ENCODE data around the gene HECW1. TPM values are rescaled to one million over a fixed set of nuclear protein-coding genes. Genes with fewer than 3 reads are reported as not detected.
"Not testable (repeated sequence)": the region's sequence is repeated elsewhere in the genome, so short reads cannot be mapped to it uniquely, and the experiment has no call there.

The HECW1 gene
- total RNA-seq, 1 donor from 2014 or later: not detected

- DNase-seq (ENCODE audit: low read depth, low spot score): no peak
Observed at GRCh38 chr7:43112941-43113621, 634 bp downstream of the HECW1 start.

GRCh38 chr7:43113622-43114457 is 1.4 kb downstream of the HECW1 start:
- DNase-seq (ENCODE audit: low read depth, low spot score): no peak

DNA sequence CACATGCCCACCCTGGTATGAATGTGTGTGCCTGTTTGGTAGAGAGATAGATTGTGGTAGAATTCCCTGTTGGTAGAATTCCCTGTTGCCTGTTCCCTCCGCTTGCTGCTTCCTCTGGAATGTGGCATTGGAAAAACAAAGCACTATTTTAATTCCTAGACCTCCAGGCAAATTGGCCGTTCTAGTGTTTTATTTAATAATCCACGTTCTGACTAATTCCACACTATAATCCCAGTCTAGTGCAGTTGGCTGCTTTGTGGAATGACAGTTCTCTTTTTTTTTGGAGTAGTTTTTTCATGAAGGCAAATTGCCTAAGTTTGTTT is 2.0 kb downstream of the HECW1 start:
- DNase-seq (ENCODE audit: low read depth, low spot score): no peak

- no peak for DNase-seq (ENCODE audit: low read depth, low spot score)
Observed at GRCh38 chr7:43116451-43116850, 4.0 kb downstream of the HECW1 start.

- DNase-seq (ENCODE audit: low read depth, low spot score): no peak
Observed at GRCh38 chr7:43117095-43117494, 4.6 kb downstream of the HECW1 start.

- no peak for DNase-seq (ENCODE audit: low read depth, low spot score)
Observed at GRCh38 chr7:43117861-43118260, 5.4 kb downstream of the HECW1 start.

DNA sequence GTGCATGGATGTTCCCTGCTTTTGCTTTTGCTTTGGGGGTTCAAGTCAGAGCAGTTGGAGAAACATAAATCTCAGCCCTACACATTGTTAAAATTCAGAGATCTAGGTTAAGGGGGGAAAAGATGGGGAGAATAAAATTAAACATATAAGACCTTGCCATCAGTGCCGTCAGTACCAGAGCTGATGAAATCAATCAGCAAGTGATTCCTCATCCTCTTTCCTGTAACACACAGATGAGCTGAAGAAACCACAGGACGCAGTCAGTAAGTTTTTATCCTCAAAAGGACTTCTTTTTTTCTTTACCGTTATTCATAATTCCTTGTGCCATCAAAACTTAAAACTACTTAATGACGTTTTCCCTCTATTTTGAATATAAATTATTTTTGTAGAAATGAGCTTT is 5.9 kb downstream of the HECW1 start:
- no peak for DNase-seq (ENCODE audit: low read depth, low spot score)

DNA sequence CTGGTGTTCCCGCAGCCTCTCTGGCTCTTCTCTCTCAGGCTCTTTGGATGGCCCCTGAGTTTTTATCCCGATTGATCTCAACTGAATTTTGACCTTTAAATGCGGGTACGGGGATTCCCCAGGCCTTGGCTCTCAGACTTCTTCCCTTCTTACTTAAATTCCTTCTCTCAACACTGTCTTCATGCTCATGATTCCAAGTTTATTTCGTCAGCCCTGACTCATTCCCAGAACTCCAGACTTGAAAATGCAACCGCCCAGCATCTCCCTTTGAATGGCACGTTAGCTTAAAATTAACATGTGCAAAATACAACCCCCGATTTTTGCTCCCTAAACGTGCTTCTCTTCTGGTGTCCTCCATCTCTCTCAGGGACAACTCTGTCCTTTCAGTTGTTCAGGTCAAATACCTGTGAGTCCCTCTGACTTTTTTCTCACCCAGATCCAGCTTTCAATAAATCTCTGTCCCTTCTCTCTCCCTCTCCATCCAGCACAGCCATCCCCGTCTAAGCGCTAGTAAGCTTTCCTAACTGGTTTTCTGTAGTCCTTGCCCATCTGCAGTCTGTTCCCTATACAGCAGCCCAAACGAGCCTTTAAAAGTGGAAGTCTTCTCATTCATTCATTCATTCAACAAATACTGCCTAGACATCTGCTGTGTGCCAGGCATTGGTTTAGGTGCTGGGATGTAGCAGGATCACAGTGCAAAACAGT is 7.1 kb downstream of the HECW1 start:
- no peak for DNase-seq (ENCODE audit: low read depth, low spot score)

DNA sequence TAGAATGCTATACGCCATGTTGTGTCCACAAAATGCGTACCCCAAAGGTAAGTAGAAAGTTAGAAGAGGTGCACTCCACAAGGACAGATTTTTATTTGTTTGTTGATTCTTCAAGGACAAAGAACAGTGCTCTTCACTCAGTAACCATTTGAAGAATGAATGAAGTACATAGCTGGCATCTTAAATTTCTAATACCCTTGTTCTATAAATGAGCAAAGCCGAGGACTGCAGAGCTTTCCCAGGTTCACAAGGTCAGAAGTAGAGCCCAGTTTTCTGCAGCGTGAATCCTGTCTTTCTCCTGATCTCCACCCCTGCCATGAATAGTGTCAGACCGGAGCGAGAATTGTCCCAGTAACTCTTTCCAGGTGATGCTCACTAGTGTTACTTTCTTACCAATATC is 9.5 kb downstream of the HECW1 start:
- DNase-seq (ENCODE audit: low read depth, low spot score): no peak

- no peak for DNase-seq (ENCODE audit: low read depth, low spot score)
Observed at GRCh38 chr7:43123457-43123856, 11.0 kb downstream of the HECW1 start.

DNA sequence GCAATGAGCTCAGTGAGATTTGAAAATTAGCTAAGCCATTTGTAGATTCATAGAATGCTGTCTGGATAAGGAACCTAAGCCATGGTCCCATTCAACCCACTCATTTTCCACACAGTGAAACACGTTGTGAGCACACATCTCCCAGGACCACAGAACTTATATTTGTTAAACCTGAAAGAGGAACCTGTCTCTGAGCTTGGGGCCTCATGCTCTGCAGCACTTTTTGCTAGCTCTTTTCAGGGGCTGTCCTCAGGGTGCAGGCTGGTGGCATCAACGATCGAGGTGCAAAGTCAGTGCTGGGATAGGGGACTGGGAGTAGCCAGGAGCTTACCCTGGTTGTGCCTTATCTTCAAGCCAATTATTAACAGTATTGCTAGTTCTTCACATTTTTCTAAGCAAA is 11.9 kb downstream of the HECW1 start:
- no peak for DNase-seq (ENCODE audit: low read depth, low spot score)

DNA sequence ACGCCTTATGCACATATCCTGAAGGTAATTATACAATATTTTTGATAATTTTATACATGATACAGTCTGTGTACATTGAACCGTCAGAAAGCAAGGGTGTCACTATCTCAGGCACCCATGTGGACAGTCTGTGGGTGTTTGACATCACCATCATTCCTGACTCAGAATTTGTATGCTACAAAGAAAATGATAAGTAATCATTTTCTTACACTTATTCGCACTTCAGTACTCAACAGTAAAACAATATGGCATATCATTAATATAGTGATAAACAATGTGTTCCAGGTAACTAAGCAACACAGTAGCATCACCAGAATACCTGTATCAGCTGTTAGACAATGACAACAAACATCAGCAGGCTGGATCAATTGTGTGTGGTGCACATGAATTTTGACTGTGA is 17.9 kb downstream of the HECW1 start:
- no peak for DNase-seq (ENCODE audit: low read depth, low spot score)

- DNase-seq (ENCODE audit: low read depth, low spot score): no peak
Observed at GRCh38 chr7:43135129-43135528, 22.7 kb downstream of the HECW1 start.

- no peak for DNase-seq (ENCODE audit: low read depth, low spot score)
Observed at GRCh38 chr7:43136064-43136463, 23.6 kb downstream of the HECW1 start.

DNA sequence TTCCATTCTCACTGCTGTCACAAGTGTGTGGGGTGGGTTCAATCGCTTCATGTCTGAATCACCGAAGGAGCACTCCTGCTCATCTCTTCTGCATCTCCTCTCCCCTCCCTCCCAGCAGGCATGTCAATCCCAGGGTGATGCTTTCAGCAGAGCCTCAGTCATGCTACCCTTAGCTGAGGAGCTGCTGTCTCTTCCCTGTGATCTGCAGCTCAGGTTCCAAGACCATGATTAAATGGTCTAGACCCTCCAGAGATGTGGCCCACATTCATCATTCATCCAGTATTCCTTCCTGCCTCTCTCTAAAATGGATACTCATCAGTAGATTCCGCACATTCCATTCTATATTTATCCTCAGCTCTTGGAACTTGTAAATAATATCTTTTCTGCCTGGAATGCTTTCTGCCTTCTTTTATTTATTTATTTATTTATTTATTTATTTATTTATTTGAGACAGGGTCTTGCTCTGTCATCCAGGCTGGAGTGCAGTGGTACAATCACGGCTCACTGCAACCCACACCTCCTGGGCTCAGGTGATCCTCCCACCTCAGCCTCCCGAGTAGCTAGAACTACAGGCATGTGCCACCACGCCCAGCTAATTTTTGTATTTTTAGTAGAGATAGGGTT is 24.8 kb downstream of the HECW1 start:
- DNase-seq (ENCODE audit: low read depth, low spot score): not testable (repeated sequence)

GRCh38 chr7:43137811-43138210 is 25.4 kb downstream of the HECW1 start:
- no peak for DNase-seq (ENCODE audit: low read depth, low spot score)

DNA sequence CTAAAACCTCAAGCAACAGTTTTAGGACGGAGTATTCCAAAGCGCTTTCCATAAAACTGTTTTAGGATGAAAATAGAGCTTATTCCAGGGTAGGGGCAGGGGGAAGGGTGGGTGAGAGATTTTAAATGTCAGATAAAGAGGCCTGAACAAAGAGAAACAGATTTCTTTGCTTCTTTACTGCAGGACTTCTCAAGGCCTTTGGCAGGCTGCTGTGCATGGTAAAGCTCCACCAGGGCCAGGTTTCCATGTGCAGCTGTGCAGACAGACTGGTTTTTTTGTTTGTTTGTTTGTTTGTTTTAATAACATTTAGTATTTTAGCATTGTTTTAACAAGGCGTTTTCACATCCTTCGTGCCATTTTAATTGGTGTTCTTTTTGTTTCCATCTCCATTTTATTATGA is 26.3 kb downstream of the HECW1 start:
- DNase-seq (ENCODE audit: low read depth, low spot score): no peak

- DNase-seq (ENCODE audit: low read depth, low spot score): no peak
Observed at GRCh38 chr7:43139137-43139536, 26.7 kb downstream of the HECW1 start.

DNA sequence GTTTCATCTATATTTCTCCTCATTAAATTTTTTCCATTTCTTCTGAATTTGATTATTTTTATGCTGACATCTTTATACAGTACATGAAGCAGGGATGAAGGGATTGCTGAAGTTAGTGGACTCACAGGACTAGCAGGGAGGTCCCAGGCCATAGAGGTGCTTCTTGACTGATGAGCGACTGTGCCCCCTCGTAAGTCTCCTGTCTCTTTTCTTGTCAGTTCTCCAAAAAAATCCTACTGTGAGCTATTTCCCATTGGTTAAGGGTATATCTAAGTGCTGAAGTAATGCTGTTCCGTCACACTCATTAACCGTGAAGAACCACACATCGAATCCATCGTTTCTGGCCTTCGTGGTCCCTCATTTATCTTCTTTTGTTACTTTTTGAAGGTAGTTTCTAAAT is 27.7 kb downstream of the HECW1 start:
- no peak for DNase-seq (ENCODE audit: low read depth, low spot score)

- no peak for DNase-seq (ENCODE audit: low read depth, low spot score)
Observed at GRCh38 chr7:43141091-43141490, 28.6 kb downstream of the HECW1 start.

GRCh38 chr7:43142703-43143102 is 30.3 kb downstream of the HECW1 start:
- DNase-seq (ENCODE audit: low read depth, low spot score): no peak

Data from pulmonary artery endothelial cell (primary cell).